Fibroblast of skin of back (primary cell): ENCODE data around the gene BBX.

Experiments used
- DNase-seq: peaks from one replicate; pipeline ENCODE4 v3.0.0-alpha.2; 2013

Gene BBX

DNA sequence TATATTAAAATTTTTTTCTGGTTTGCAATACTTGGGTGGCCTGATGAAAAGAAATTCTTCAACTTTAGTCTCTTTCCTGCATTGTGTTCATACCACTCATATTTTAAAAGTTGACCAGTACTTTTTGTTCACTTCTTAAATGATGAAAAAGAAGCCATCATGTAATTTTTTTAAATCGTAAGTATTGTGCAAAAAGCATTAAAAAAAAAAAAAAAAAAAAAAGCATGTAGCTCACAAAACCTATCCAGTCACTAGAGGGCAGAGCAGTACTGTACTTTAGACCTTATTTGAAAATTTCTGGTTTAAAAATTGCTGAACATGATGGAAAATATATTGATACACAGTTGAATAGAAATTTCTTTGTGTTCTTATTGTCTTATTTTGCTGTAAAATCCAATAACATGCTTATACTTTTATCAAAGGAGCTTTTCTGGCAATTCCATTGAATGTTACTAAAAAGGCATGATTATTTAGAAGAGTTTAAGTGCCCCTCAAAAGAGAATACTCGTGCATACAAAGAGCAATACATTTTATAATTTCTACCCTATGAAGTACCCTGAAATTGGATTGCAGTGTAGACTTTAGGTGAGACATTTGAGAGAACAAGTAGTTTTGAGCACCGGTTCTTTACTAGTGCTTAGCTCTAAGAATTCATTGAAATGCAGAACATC is 137.7 kb downstream of the BBX start:
- peak; percentile 64 for DNase-seq

DNA sequence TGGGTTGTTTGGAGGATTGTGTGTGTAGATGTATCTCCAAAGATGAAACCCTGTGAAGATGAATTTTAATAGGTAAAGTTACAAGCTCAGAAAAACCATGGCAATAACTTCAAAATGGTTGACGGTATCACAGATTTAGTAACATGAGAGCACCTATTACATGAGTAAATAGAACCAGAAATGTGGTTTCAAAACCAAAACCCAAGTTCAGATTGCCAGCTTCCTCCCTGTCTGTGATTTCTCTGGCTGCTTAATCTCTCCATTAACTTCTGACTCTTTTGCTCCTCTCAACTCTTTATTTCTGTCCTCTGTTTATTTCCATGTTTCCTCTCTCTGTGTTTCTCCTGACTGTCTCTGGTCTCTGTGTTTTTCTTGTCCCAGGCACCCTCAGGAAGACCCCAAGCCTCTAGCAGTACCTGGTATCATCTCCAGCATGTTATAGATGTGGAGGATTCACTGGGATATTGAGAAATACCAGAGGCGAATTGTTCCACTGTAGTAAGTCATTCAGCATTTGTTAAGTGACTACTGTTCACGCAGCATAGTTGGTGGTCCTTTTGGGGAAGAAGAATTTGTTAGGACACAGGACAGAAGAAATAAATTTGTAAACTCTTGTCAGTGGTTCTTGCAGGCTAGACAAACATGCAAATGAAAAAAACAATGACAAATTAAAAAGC is 138.8 kb downstream of the BBX start:
- DNase-seq: no peak

DNA sequence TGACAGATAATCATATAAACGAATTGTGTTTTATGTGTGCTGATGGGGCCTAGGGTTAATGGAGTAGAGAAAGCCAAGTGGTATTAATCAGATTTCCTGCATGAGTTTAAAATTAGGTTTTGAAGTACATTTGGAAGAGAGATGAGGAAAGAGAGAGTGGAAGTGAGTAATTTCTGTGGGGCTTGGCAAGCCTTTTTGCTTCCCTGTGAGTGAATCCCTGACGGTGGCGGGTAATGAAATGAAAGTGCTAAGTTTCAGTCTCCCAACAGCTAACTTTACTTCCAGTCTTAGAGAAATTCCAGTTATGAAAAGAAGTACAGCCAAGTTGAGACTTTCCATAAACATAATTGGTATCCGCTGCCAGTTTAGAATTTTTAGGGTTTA is 139.4 kb downstream of the BBX start:
- DNase-seq: peak; percentile 71

DNA sequence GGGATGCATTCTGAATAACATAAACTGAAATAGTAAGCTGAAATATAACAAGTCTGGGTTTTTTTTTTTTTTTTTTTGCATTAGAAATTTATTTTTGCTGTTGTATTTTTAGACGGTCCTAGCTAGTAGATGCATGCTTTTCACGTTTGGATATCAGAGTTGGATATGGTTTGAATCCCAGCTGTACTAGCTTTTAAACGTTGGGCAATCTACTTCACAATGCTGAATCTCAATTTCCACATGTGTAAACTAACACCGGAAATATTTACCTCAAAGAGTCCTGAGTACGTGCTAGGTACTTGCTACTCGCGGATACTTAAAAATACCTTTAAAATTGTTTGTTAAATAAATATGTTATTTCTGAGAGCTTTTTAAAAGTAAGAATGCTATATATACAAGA is 139.8 kb downstream of the BBX start:
- no peak for DNase-seq

DNA sequence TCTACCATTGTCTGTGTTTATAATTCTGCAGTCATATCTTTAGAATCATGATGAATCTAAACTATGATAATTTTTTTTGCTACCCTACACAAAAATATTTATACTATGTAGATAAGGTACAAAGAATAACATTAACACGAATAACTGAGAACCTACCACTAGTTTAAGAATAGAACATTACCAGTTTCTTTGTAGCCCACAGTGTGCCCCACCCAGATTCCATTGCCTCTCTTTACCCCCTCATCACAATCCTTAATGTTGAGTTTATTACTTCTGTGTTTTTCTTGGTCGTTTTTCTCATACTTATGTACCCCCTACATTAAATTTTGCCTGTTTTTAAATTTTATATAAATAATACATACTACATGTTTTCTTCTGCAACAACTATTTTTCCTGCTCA is 140.5 kb downstream of the BBX start:
- DNase-seq: peak; percentile 87

DNA sequence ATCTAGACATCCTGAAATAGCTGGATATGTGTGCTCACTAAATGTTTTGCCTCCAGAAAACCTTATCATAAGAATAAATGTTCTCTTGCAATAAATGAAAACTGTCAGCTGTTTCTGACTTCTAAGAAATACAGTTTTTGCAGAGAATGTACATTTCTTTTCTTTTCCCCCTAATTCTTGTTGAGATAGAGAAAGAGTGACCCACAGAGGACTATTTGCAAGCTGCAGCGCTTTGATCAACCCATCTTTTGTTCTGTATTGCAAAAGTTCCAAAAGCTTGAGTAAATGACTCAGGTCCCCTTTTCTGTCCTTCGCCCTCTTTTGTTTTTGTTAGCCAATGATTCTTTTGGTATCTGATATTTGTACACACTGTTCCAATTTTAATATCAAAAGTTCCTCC is 141.9 kb downstream of the BBX start:
- DNase-seq: no peak

DNA sequence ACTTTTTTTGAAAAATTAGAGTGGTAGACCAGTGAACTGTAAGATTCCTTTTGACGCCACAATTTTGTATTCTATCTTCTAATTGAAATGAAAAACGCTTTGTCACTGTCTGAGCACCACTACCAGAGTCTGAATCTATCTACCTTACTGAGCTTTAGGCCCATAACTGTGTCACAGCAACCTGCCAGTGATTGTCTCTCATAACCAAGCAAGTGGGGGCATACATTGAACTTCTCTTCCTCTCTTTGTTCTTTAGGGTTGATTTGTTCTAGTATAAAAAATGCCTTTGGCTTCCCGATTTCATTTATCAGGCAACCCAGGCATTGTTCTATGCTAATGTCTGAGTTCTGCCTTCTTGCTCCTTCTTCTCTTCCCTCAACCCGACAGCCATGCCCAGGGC is 142.6 kb downstream of the BBX start:
- no peak for DNase-seq

DNA sequence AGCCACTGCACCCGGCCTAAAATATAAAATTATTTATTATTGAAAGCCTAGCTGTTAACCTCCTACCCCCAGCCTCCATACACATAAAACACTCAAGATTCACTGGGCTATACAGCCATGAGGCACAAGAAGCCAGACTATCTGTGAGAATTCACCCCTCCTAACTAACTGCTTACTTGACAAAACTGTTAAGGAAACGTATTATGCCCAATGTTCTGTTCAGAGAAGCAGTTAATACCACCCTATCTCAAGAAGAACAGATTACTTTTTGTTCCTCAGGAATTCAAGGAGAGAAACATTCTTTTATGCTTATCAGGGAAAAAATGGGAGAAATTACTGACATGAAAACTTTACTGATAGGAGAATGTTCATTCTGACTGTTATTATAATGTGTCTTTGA is 144.1 kb downstream of the BBX start:
- no peak for DNase-seq

DNA sequence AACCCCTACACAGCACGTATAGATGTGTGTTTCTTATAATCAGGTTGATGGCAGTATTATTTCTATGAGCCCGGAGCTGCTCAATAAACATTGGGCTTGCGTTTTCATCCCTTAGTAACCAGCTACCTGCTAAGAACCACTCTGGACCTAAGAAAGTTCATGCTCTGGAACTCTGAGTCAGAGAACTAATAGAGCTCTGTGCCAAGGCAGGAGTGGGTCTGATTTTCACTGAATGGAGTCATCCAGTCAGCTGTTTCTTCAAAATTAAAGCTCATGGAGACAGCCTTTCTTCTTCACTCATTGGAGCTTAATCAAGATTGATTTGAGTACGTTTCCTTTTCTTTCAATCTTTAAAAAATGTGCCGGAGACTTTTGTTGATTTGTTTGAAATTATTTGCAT is 145.7 kb downstream of the BBX start:
- no peak for DNase-seq

DNA sequence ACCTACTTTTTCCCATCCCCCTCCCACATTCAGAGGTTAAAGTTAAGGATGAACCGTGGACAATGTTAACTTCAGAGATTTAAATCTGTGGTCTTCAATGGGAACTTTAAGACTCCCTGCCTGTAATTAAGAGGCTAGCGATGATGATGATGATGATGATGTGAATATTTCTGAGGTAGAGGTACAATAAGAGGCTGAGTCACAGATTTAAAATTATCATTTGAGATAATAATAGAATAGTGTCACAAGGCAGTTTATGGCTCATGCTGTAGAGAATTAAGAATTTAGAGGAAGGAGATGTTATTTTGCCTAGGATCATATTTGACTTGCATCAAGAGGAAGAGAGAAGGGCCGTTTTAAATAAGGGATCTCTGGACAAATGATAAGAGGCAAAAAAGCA is 146.2 kb downstream of the BBX start:
- DNase-seq: no peak

DNA sequence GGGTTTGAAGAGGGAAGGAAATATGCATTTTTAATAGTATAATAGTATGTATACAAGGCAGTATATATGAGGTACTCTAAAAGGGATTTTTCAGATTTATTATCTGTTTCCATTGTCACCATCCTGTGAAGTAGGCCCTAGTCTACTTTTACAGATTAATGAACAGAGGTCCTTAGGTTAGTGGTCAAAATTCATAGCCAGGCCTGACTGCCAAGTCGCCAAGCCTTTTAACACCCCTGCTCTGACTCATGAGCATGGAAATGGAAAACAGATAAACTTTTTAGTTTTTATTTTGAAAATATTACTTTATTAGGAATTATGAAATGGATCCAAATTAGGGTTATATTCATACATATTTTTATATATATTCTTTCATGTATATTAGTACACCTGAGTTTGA is 146.9 kb downstream of the BBX start:
- no peak for DNase-seq

DNA sequence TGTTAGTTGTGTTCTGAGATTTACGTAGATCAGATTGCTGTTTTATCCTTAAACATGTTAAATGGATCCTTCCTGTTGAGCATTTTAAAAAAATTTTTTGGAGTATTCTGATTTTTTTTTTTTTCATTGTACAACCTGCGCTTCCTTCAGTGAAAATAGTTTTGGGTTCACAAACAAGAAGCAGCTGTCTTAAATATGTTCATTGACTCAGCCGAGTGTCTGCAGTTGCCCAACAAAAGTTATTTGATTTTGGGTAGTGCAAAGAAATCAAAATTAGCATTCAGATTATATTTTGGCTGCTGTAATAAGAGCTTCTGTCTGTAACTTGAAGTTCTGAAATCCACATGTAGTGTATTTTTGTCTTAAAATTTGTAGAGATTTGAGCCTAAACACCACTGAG is 148.2 kb downstream of the BBX start:
- no peak for DNase-seq

DNA sequence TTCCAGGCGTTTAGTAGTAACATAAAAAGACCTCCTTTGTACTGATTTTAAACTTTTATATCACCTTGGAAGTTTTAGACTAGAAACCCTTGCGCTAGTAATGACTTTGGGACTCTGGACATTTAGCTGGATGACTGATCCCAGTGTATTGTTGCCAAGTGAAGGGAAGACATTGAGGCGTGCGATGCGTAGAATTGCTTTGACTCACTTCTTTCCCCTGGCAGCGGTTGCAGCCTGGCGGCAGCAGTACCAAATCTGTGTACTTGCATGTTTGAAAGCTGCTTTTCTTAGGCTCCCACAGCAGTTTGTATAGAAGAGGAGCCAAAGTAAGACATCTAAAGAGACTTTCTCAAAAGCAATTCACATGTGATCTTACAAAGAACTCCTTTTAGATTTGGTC is 151.6 kb downstream of the BBX start:
- no peak for DNase-seq

DNA sequence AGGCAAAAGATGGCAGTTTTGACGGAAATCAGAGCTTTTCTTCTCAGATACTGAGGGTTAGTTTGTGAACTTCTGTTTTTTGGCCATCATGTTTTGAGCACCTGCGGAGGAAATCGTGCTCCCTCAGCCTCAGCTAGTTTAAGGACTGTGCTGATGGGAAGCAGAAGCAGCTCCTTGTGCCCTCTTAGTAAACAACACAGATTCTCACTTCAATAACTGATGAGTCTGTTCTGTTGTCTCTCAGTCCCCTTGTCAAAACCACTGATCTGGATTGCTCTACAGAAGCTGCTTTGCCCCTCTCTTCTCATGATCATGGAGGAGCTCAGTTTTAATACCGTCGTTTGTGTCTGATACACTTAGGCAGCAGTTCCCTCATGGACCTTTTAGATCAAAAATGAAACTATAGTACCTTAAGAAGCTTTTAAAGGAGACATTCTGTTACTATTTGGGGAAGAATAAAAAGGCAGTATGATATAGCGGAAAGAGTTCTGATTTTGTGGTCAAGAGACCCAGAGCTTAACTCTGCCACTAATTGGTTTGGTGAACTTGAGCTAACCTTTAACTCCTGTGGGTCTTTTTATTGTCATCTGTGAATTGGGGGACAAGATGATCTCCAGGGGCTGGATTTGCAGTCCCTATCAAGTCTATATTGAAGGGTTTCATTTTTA is 152.6 kb downstream of the BBX start:
- DNase-seq: no peak

DNA sequence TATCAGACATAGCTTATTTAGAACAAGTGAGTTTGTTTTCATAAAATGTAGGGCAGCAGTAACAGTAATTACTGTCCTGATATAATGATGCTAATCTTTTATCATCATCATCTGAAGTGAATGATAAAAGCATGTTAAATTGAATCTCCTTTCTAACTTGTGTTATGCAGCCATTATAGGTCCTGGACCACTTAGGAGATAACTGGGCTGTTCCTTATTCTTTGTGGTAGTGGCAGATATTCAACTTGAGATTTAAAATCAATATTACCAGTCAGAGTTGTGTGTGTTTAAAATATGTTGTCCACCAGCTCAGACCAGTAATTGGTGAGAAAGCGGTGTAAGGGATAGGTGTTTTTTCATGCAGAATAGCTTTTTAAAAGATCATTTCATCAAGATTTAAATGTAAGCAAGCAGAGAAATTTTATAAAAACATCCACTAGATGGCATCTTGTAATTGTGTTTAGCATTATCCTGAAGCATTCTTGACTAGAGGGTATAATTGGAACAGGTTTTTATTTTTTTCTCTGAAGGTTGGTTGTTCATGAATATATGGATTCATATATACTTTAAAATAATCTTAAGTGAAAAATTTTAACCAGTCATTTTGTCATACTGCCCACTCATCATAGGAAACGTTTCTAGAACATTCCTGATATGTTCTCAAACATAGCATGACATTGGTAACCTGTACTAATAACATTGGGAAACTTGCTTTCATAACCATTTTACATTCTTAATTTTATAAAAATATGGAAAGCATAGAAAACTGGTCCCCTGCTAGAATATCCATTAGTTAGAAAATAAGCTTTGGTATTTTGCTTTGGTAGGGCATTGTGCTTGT is 153.9 kb downstream of the BBX start:
- no peak for DNase-seq

DNA sequence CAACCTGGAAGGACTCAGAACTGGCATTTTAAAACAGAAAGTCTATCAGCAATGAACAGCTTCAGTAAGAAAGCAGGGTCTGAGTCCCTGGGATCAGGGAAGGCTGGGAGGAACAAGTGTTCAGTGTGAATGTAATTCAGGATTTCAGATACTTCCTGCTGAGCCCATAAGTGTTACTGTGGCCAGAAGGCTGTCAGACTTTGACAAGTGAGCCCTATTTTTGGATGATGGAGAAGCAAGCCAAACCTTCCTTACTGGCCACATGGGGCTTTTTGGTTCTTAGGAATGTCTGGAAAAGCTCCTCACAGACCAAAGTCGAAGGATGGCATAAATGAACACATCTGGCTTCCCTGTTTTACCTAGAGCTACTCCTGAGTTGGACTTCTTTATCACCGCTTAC is 157.2 kb downstream of the BBX start:
- no peak for DNase-seq

DNA sequence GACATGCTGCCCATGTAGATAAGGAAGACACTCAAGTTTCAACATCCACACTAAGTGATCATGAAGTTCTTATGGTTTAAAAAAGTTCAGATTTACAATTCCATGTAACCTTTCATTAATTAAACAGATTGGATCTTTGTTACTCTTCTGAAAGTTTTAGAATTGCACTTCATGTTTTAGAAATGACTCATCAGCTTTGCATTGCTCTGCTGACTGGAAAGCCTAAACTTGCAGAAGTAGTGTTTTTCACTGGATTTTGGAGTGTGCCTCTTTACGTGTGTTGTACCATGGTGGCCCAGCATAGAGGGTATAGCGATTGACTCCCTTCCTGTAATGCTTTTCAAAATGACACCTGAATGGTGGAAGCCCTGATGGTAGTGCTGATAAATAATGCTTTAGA is 157.9 kb downstream of the BBX start:
- peak; percentile 51 for DNase-seq

DNA sequence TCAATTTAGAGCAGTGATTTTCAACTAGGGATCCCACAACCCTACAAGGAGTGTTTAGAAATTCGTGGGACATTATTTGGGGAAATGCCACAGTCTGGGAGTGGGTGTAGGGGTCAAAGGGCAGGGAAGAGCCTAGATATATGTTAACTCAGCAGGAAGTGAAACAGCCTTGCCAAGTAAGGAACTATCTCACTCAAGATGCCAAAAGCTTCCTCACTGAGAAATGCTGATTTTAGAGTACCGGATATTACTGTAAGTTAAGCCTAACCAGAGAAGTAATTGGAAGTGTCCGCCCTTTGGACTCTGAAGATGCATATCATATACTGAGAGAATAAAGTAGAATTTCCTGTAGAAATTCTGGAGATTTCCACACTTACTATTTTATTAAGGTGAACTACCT is 158.6 kb downstream of the BBX start:
- DNase-seq: no peak

DNA sequence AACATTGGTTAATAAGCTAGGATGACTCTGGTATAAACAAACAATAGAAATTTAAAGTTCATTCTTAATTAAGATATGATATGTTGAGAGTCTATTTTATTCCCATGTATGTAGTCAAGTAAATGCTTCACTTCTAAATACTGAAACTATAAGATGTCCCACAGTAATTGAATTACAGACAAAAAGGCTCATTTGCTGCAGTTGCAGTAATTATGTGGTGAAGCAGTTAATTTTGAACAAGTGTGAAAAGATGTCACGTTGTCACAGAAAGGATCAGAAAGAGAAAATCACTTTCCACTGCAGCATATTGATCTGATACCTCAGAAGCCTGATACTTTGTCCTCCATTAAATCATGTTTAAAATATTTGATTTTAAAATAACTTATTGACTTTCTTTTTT is 159.8 kb downstream of the BBX start:
- no peak for DNase-seq

DNA sequence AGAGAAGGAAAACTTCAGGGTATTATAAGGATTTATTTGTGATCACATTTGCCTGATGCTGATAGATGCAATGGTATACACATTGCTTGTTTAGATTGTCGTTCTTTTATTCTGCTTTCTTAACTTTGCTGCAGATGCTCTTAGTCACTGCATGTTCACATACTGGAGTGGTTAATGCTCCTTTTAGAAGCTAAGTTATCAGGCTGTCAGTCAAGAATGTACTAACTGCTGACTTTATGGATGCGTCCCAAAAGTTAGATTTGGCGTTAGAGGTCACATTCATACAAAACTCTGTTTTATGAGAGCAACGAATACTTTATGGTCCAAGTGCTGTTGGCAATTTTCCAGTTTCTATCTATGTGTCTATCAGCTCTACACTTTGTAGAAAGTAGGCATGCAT is 160.7 kb downstream of the BBX start:
- peak; percentile 50 for DNase-seq

DNA sequence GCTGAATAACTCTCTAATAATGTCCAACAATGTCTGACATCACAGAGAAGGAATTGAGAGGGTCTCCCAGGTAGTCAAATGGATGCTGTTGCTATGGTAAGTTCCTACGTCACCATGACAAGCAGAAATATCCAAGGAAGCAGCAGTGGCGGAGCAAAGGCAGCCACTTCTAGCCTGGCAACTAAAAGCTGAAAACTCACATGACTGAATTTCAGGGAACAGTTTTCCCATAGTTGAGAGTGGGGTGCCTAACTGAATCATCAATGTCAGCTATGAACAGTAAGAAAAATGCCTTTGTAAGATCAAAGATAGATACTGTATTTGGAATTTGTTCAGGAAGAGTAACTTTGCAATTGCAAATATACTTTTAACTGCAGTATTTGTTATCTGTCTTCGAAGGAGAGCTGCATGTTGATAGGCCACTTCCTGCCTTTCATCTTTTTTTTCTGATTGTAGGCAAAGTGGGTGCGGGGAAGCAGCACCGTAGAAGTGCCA is 161.7 kb downstream of the BBX start:
- peak; percentile 48 for DNase-seq

DNA sequence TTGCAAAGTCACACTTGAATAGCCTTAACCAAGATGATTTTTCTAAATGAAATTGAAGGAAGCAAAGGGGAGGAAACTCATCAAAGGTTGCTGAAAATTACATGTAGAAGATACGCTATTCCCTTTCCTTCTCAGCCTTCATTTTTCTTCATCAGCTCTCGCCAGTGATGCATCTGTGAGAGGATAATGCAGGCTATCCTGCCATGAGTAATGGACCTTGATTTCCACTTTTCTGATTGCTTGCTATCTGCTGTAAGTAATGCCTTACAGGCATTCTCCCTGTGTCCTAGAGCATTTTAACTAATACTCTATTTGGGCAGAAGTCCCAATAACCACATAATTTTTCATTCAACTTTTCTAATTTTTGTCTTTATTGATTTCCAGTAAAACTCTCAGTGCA is 162.6 kb downstream of the BBX start:
- no peak for DNase-seq

DNA sequence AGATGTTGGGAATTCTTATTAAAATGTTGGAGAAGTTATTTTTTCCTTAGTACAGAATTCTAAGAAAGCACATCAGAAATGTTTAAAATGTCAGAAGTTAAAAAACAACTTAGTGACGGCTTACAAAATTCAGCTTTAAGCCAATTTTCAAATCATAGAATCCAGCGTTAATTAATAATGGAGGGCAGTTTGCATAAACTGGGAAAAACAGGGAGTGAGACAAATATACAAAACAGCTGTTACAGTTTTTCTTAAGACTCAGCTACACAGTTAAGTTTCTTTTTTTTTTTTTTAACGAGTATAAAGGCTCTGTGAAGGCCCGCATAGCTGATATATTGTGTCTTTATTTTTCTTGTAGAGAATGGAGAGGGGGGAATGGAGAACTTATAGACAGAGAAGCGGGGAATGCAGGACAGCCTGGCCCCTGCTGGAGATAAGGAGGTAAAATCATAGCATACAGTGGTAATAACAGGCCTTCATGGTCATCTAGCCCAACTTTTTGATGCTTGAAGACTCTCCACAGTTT is 164.4 kb downstream of the BBX start:
- no peak for DNase-seq
